AG09319 (cell line): Measurements from ENCODE around the gene HOXA6.

Experiments used
- DNase-seq: peaks from one replicate; pipeline ENCODE4 v3.0.0-alpha.2; 2010; ENCODE audit warnings: low read depth; ENCODE audit errors: extremely low read depth
- CTCF ChIP-seq: IDR thresholded peaks from 2 replicates; pipeline ENCODE4 v1.5.1; 2011; ENCODE audit warnings: low read depth, mild to moderate bottlenecking, inconsistent platforms, low read length, moderate library complexity

HOXA6 gene

GRCh38 chr7:27152816-27153442, 5.4 kb upstream of the HOXA6 start:
- no peak for TF ChIP-seq CTCF
- DNase-seq = no peak

- TF ChIP-seq CTCF = no peak
Measured at GRCh38 chr7:27151931-27152815, 4.6 kb upstream of the HOXA6 start, which contains the start of gene HOXA3. TSS of gene HOXA3 (minus strand) at chr7:27152583. CDS start at chr7:27110640, 41,943 bp downstream.

GRCh38 chr7:27151341-27151930, 3.9 kb upstream of the HOXA6 start:
- TF ChIP-seq CTCF = no peak
- DNase-seq = no peak

More at GRCh38 chr7:27151931-27152815, 4.6 kb upstream of the HOXA6 start, which contains the start of gene HOXA3:
- no peak for DNase-seq

GRCh38 chr7:27150568-27151340, 3.2 kb upstream of the HOXA6 start:
- DNase-seq = no peak
- TF ChIP-seq CTCF = peak; percentile 62

- no peak for DNase-seq
- no peak for TF ChIP-seq CTCF
Measured at GRCh38 chr7:27149842-27150567, 2.4 kb upstream of the HOXA6 start.

- DNase-seq = no peak
Measured at GRCh38 chr7:27148756-27149641, 1.4 kb upstream of the HOXA6 start.

More at GRCh38 chr7:27148756-27149641, 1.4 kb upstream of the HOXA6 start:
- no peak for TF ChIP-seq CTCF
